ENCODE measurements around the gene ALKAL2.
"Not testable (repeated sequence)": the region's sequence is repeated elsewhere in the genome, so short reads cannot be mapped to it uniquely, and the experiment has no call there.

The ALKAL2 gene

GRCh38 chr2:287911-288757 lies at the start of gene ALKAL2:
ALKAL2 (minus strand) TSS chr2:288091; CDS start chr2:287835, 256 bp downstream.
- no peak for DNase-seq

- DNase-seq, result not testable (repeated sequence)
These were observed 49.1 kb upstream of the ALKAL2 start for GRCh38 chr2:336949-337348.

GRCh38 chr2:336360-336759 lies 48.5 kb upstream of the ALKAL2 start:
- DNase-seq, result no peak

- no peak for DNase-seq
These were observed 44.7 kb upstream of the ALKAL2 start for GRCh38 chr2:332592-332991.

GRCh38 chr2:328761-329160 lies 40.9 kb upstream of the ALKAL2 start:
- no peak for DNase-seq

GRCh38 chr2:323035-323434 lies 35.1 kb upstream of the ALKAL2 start:
- no peak for DNase-seq

GRCh38 chr2:322326-322725 lies 34.4 kb upstream of the ALKAL2 start:
- DNase-seq, result no peak

GRCh38 chr2:320561-320960 lies 32.7 kb upstream of the ALKAL2 start:
- no peak for DNase-seq

GRCh38 chr2:319059-319600 lies 31.2 kb upstream of the ALKAL2 start:
- peak in 1 of 2 experiments; percentile 1 for DNase-seq

- DNase-seq, result peak; percentile 6 to 17
These were observed 29.9 kb upstream of the ALKAL2 start for GRCh38 chr2:317501-318424.

GRCh38 chr2:316381-316780 lies 28.5 kb upstream of the ALKAL2 start:
- no peak for DNase-seq

- not testable (repeated sequence) for DNase-seq
These were observed 28.0 kb upstream of the ALKAL2 start for GRCh38 chr2:315925-316324.

GRCh38 chr2:314561-315336 lies 26.9 kb upstream of the ALKAL2 start:
- DNase-seq, result no peak

GRCh38 chr2:313991-314390 lies 26.1 kb upstream of the ALKAL2 start:
- no peak for DNase-seq

- DNase-seq, result no peak
These were observed 23.1 kb upstream of the ALKAL2 start for GRCh38 chr2:310994-311393.

- DNase-seq, result no peak
These were observed 22.1 kb upstream of the ALKAL2 start for GRCh38 chr2:309954-310510.

GRCh38 chr2:309148-309953 lies 21.5 kb upstream of the ALKAL2 start:
- DNase-seq, result no peak

GRCh38 chr2:305366-305765 lies 17.5 kb upstream of the ALKAL2 start:
- DNase-seq, result no peak

GRCh38 chr2:296354-296753 lies 8.5 kb upstream of the ALKAL2 start:
- no peak for DNase-seq

- no peak for DNase-seq
These were observed 7.2 kb upstream of the ALKAL2 start for GRCh38 chr2:295090-295489.

GRCh38 chr2:290090-290722 lies 2.3 kb upstream of the ALKAL2 start:
- DNase-seq, result peak; percentile 46 to 48

All from activated CD4-positive, alpha-beta T cell treated with anti-CD3 and anti-CD28 coated beads, Interleukin-2, amount 50 U/mL, for 4 hours (primary cell).